Measurements from ENCODE around the gene BUD13. TPM values are rescaled to one million over a fixed set of nuclear protein-coding genes. Genes with fewer than 3 reads are reported as not detected.
A peak's percentile ranks its signal among the peaks of the same experiment; 100 is the strongest.

Gene BUD13
- total and polyA plus RNA-seq, 9 of the 15 experiments (the other 6 are each of a cell fraction or from before 2014, with no cell fraction given), result 9.5 to 34.1 (median 27.1) TPM

GRCh38 chr11:116791002-116791812 is 18.4 kb upstream of the BUD13 start (continued):
- TF ChIP-seq REST (IDR thresholded peaks at IDR 0.05; ENCODE audit: borderline replicate concordance) (peak; percentile 77), REST (CRISPR knock-in tag; IDR thresholded peaks at IDR 0.05; ENCODE audit: low read depth) (no peak), MCM3 (IDR thresholded peaks at IDR 0.05) (no peak), ARID4B (CRISPR knock-in tag; IDR thresholded peaks at IDR 0.05) (0 out of 2 replicates have a peak, but pooled peaks have one; percentile 24), ZNF316 (IDR thresholded peaks at IDR 0.05) (no peak), GABPB2 (CRISPR knock-in tag; conservative IDR thresholded peaks at IDR 0.05) (no peak), DEAF1 (CRISPR knock-in tag; IDR thresholded peaks at IDR 0.05) (peak; percentile 35; the same call in 1 of the 2 replicates), CREBBP (IDR thresholded peaks at IDR 0.05; ENCODE audit: low read depth, low read length) (no peak), POLR3G (IDR thresholded peaks at IDR 0.05; ENCODE audit: extremely low read depth, insufficient read length, insufficient replicate concordance) (no peak), NONO (IDR thresholded peaks at IDR 0.05; ENCODE audit: low read depth in 2 of 2, low read length in 1 of 2) (peak in 1 of 2 experiments; percentile 41; a peak in 1 of 4 replicates), SMC3 (conservative IDR thresholded peaks at IDR 0.05; ENCODE audit: insufficient read depth, low read depth, low read length) (peak; percentile 65), ZBTB8A (IDR thresholded peaks at IDR 0.05; ENCODE audit: partially characterized antibody) (no peak), SAFB (IDR thresholded peaks at IDR 0.05; ENCODE audit: borderline replicate concordance, low read depth, low read length) (no peak)
